Measurements from ENCODE around the gene PBX1.

Gene PBX1

DNA sequence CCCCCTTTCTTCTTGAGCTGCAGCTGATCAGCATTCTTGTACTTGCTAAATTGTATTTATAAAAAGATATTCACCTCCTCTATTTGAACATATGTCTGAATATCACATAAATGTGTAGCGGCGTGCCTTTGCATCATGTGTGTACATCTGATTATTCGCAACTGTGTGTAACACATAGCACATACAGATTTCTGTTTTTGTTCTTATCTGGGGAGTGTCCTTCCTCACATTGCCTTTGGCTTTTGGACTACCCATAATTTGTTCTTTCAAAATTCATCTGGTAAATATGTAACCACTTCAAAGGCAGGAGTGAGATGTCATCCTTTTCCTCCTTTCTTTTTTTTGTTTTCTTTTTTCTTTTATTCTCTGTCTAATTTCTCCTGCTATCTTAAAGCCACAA is 113.6 kb downstream of the PBX1 start:
- no peak for DNase-seq

GRCh38 chr1:164673584-164674214 is 114.7 kb downstream of the PBX1 start:
- no peak for DNase-seq

DNA sequence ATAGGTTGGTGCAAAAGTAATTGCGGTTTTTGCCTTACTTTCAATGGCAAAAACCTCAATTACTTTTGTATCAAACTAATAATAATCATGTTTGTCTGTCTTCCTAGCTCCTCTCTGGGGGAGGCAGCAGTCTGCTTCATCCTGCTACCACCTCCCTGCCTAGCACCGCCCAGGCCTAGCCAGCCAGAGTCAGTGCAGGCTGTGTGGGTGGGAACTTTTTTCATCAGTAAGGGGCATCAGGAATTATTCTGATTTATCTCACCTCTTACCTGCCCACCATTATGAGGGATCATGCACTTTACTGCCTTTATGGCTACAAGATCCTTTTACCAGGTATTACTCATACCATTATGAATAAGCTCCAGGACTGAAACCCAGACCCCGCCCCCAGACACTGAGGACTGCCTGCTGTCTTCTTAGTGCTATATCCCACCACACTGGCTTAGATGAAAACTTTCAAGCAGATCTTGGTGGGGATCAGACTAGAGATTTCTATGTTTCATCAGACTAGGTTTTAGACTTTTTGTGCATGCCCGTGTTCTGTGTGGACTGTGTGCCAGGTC is 116.4 kb downstream of the PBX1 start:
- no peak for DNase-seq

DNA sequence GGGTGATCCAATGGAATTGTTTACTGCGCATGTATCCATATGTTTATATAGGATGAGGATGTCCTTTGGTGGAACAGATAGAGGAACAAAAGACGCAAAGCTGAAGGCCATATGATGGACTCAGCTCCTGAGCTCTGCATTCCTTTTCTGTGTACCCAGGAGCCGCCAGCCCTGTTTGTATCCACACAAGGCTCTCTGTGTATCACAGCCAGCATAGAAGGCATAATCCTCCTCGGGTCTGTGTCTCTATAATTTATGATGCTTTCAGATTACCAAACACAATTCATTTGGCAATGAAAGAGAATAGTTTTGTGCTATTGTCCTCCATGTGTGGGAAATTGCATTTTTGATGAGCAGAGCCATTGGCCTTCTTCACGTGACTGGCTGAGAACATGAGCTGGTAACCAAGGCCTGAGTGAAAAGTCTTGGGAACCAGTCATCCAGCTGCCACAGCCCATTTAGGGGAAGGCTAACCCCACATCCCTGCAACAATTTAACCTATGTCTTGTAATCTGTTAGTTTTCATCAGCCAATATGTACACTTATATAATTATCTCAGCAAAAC is 119.2 kb downstream of the PBX1 start:
- no peak for DNase-seq

- DNase-seq, result no peak
Measured at GRCh38 chr1:164682570-164682969, 123.6 kb downstream of the PBX1 start.

GRCh38 chr1:164683235-164683634 is 124.3 kb downstream of the PBX1 start:
- no peak for DNase-seq

DNA sequence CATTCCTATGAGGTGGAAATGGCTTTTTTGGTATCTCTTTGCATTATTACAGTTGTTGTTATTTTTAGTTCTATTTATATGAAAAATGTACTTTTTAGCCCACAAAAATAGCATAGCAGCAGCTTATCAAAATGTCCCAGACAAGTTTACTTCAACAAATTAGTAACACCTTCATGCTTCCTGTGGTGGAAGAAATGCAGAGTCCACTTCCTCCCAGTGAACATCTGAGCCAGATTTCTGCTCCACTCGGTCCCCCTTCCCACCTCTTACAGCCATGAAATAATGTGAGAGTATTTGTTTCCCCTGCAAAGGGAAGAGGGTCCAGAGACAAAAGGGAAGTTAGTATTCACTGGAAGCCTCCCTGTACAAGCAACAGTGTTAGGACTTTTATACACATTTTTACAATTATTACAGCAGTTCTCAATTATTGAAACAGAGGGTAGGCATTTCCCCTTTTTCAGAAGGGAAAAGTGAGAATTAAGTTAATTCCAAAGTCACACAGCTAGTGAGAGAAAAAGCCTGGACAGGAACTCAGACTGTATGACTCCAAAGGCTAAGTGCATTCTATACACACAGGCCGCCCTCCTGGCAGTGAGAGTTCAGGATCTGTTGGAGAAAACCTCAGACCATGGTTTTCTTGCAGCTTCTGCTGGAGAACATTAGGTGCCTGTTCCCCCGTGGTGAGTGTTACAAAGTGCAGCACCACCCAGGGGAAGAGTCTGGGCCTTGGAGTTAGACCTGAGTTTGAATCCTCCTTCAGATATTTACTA is 126.5 kb downstream of the PBX1 start:
- DNase-seq, result no peak

- DNase-seq, result no peak
Measured at GRCh38 chr1:164687777-164688176, 128.8 kb downstream of the PBX1 start.

GRCh38 chr1:164688791-164689190 is 129.8 kb downstream of the PBX1 start:
- DNase-seq, result no peak

- DNase-seq, result no peak
Measured at GRCh38 chr1:164689672-164690511, 130.9 kb downstream of the PBX1 start.

DNA sequence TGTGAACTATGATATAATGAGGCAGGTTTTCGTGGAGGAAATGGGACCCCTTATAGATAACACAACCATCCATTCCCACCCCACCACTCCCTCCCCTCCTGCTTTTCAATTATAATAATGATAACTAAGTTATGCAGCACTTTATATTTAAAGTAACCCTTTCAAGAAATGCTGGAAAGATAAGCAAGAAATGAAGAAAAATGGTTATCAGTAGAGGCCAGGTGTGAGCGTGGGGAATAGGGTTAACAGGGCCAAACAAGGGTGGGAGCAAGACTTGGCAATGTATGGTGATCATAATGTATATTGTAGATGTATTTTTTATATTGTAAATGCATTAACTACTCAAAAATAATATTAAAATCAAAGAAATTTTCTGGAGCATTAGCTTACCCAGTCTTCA is 133.4 kb downstream of the PBX1 start:
- no peak for DNase-seq

DNA sequence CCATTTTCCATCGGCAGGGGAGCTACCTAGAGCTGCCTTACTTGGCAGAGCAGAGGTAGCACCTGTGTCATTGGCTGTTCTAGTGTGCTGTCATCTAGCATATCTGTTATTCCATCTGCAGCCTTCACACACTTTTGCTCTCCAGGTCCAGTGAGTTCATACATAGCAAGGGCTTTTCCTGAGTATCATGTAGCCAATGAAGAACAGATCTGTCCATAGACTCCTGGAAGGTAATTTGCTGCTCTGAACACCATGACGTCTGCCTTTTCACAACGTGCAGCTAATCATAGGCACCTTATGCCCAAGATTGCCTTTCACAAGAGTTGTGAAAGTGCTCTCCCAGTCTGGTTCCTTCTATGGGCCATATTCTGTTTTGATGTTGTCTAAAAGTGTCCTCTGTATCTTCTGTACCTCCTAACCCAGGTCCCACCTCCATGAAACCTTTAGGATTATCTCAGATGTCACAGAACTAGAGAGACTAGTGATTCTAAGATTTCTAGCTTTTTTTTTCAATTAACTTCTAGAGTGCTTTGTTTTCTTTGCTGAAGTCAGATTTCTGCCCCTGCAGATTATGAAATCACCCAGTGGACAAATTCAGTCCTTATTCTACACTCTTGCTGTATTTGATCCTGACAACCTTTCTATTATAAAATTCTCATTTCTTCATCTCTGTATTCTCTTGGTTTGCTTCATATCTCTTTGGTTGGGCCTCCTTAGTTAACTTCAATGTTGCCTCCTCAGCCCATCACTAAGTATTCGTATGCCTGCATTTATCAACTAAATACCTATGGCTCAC is 134.8 kb downstream of the PBX1 start:
- DNase-seq, result no peak

- DNase-seq, result no peak
Measured at GRCh38 chr1:164694505-164694904, 135.5 kb downstream of the PBX1 start.

- DNase-seq, result no peak
Measured at GRCh38 chr1:164695956-164696665, 137.1 kb downstream of the PBX1 start.

GRCh38 chr1:164699815-164700491 is 141.0 kb downstream of the PBX1 start:
- no peak for DNase-seq

DNA sequence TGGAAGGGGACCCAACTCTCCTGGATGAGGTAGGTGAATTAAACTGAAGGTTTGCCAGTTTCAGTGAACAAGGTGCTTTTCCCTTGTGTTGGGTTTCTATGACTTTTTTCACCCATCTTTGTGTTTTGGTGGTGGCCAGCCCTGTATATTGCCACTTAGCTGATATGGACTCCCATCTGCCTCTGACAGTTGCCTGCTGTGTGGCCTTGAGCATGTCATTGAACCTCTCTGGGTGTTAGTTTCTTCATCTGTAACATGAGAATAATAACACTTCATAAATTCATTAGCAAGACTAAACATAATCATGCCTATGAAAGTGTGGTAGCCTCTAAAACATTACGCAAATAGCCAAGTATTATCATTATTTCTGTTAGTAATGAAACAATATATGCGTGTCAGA is 141.7 kb downstream of the PBX1 start:
- DNase-seq, result no peak

- no peak for DNase-seq
Measured at GRCh38 chr1:164701189-164701761, 142.3 kb downstream of the PBX1 start.

GRCh38 chr1:164702216-164702615 is 143.2 kb downstream of the PBX1 start:
- no peak for DNase-seq

DNA sequence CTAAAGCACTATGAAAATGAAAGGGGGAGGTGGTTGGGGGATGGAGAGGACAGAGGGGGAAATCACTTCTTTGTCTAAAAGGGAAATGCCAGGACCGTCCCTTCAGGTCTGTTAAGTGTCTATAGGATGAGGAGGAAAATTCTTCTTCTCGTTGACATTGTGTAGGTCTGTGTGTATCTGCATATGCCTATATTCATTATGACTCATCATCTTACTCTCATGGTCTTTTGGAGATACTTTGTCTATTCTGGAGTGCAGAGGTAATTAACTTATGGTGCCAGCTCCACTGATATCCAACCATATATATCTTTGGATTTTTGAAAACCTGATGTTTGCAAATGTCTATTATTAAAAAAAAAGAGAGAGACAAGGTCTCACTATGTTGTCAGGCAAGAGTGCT is 143.7 kb downstream of the PBX1 start:
- no peak for DNase-seq

DNA sequence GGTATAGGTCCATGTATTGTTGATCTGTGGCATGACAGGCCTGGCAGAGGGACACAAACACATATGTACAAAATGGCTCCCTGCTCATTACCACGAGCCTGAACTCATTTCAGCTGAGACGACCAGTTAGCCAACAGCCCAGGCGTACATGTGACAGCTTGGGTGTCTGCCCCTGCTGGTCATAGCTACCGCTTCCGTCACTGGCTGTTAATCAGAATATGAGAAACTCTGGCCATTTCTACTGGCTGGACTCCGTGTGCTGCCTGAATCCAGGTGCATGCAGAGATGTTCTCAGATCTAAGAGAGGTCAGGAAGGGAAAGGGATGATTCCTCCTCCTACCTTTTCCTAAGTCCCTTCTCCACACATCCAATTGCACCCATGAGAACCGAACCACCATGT is 144.5 kb downstream of the PBX1 start:
- no peak for DNase-seq

DNA sequence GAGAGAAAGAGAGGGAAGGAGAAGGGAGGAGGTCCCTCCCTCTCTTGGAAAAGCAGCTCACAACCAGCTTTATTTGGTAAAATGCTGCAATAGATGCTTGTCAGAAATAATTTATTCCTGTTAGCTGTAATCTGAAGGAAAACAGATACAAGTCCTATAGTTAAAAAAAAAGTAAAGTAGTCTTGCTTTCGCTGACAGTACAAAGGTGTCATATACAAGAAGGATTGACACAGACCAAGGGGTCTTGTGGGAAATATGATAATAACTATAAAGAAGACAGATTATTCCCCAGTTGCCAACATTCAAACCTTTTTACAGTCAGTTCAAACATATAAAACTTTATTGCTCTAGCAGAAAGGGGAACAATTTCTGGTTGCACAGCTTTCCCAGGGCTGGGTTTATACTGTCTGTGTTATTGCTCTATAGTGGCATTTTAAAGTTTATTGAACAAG is 145.0 kb downstream of the PBX1 start:
- no peak for DNase-seq

Measured in CD4-positive, alpha-beta T cell treated with Interferon alpha-2 for 1 hour (primary cell).